ENCODE measurements around the gene PITPNM3.

Gene PITPNM3

DNA sequence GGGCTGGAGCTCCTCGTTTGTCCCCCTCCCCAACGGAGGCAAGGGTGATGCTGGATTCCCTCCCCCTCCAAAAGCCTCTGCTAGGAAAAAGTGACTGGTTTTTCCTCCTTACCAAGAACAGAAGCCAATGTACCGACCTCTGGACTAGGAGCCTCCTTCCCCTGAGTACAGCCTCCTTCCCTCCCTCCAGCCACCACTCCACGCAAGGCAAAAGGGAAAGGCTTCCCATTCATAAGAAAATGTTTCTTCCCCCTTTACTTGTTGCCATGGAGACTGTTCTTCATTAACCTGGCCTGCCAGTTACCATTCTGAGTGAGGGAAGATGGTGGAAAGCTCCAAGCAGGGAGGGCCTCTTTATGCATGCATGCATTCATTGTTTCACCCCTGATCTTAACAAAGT, 116.4 kb downstream of the PITPNM3 start:
- no peak for FAIRE-seq
- no peak for TF ChIP-seq TAF1 (IDR thresholded peaks at IDR 0.05; ENCODE audit: borderline replicate concordance, low read depth, low read length)
- no peak for DNase-seq (ENCODE audit: insufficient read length)

- TF ChIP-seq POLR2A (IDR thresholded peaks at IDR 0.05; ENCODE audit: low read depth, low read length) (no peak), TAF1 (IDR thresholded peaks at IDR 0.05; ENCODE audit: borderline replicate concordance, low read depth, low read length) (no peak), POLR2AphosphoS5 (IDR thresholded peaks at IDR 0.05; ENCODE audit: low read depth, low read length) (no peak)
- no peak for FAIRE-seq
- no peak for DNase-seq (ENCODE audit: insufficient read length)
Observed at GRCh38 chr17:6437956-6438355, 118.4 kb downstream of the PITPNM3 start.

DNA sequence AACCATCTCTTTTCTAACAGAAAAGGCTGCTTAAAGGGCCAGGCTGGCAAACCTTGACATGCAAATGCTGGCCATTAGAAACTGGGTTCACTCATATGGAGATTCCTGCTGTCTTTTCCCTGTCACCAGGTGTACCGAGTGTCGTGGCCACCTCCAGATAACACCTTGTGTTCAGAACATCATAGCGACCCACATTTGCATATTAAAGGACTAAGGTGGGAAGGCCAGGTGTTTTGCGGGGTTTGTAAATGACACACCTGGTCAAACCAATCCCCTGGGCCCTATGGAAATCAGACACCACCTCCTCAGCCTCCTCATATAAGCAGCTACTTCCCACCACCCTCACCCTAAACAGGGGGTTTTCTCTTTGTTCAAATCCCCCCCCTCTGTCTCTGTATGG, 118.9 kb downstream of the PITPNM3 start:
- DNase-seq (ENCODE audit: insufficient read length), result no peak
- FAIRE-seq, result no peak
- no peak for TF ChIP-seq TAF1 (IDR thresholded peaks at IDR 0.05; ENCODE audit: borderline replicate concordance, low read depth, low read length)
- no peak for TF ChIP-seq POLR2A (IDR thresholded peaks at IDR 0.05; ENCODE audit: low read depth, low read length)
- TF ChIP-seq POLR2AphosphoS5 (IDR thresholded peaks at IDR 0.05; ENCODE audit: low read depth, low read length), result no peak

- peak; percentile 78 for DNase-seq (ENCODE audit: insufficient read length)
- FAIRE-seq, result peak; percentile 91
- TF ChIP-seq POLR2A (IDR thresholded peaks at IDR 0.05; ENCODE audit: low read depth, low read length), result no peak
- TF ChIP-seq TAF1 (IDR thresholded peaks at IDR 0.05; ENCODE audit: borderline replicate concordance, low read depth, low read length), result no peak
- no peak for TF ChIP-seq POLR2AphosphoS5 (IDR thresholded peaks at IDR 0.05; ENCODE audit: low read depth, low read length)
Observed at GRCh38 chr17:6435968-6436367, 120.4 kb downstream of the PITPNM3 start.

GRCh38 chr17:6435051-6435450, 121.3 kb downstream of the PITPNM3 start, which contains the start of gene AIPL1:
Gene AIPL1, minus strand, starts transcription at chr17:6435121. Its CDS starts 17 bp downstream, at chr17:6435104.
- FAIRE-seq (no peak), DNase-seq (ENCODE audit: insufficient read length) (no peak)
- TF ChIP-seq POLR2A (IDR thresholded peaks at IDR 0.05; ENCODE audit: low read depth, low read length), result no peak
- TF ChIP-seq TAF1 (IDR thresholded peaks at IDR 0.05; ENCODE audit: borderline replicate concordance, low read depth, low read length), result no peak
- TF ChIP-seq POLR2AphosphoS5 (IDR thresholded peaks at IDR 0.05; ENCODE audit: low read depth, low read length), result no peak

DNA sequence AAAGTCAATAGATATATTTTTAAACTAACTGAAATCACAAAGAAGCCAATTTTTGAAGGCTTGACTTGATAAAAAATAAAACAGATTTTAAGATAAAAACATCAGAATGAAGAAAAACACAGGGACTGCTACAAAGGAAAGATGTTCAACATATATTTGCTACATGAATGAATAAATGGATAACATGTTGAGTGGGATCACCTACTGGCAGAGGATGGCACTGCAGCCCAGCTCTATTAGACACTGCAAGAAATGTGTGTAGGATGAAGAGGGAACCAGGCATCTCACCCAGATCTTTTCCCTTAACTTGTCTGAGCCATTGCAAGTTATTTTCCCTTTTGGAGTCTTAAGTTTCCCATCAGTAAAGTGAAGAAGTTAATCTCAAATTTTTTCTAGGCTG, 125.6 kb downstream of the PITPNM3 start:
- FAIRE-seq (no peak), DNase-seq (ENCODE audit: insufficient read length) (no peak)
- no peak for TF ChIP-seq POLR2AphosphoS5 (IDR thresholded peaks at IDR 0.05; ENCODE audit: low read depth, low read length)
- TF ChIP-seq POLR2A (IDR thresholded peaks at IDR 0.05; ENCODE audit: low read depth, low read length), result no peak
- no peak for TF ChIP-seq TAF1 (IDR thresholded peaks at IDR 0.05; ENCODE audit: borderline replicate concordance, low read depth, low read length)

DNA sequence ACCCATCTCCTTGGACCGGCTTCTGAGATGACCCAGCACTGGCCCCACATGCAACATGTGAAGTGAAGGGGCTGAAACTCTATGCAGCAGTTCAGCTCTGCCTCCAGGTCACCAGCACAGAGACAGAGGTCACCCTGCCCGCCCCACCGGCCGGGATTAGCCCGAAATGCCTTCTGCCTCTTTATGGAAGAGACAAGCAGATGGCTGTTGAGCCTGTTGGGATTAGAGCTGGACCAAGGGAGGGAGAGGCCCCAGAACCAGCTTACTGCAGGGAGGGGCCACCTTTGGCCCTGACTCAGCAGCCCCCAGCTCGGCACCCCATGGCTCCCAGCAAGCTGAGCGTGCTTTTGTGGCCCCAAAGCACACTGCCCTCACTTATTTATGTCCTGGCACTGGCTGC, 127.1 kb downstream of the PITPNM3 start:
- no peak for DNase-seq (ENCODE audit: insufficient read length)
- no peak for FAIRE-seq
- TF ChIP-seq TAF1 (IDR thresholded peaks at IDR 0.05; ENCODE audit: borderline replicate concordance, low read depth, low read length) (no peak), POLR2A (IDR thresholded peaks at IDR 0.05; ENCODE audit: low read depth, low read length) (no peak), POLR2AphosphoS5 (IDR thresholded peaks at IDR 0.05; ENCODE audit: low read depth, low read length) (no peak)

DNA sequence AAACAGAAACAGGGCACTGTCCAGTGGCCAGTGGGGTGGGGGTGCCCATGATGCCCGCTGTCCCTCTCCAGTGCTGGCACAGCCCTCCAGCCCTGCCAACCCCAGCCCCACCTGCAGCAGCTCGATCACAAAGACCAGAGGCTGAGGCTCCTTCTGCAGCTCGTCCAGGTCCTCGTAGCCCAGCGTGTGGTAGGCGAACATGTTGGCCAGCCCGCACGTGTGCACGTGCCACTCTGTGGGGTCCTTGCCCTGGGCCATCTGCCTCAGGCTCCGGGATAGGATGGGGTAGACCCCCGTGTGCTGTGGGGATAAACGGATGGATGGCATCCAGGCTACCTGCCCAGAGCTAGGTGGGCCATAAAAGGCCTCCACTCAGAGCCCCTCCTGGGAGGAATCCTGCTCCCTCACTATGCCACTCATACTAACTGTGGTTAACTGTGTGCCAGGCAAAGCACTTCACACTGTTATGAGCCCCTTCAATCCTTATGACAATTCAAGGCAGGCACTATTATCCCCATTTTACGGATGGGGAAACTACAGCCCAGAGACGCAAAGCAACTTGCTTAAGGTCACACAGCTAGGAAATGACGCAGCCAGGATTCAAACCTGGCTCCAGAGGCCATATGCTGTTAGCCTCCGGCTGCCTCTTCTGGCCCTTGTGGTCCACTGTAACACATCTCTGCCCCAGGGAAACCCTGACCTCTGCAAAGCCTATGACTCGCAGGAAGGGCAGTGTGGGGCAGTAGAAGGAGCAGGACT, 128.0 kb downstream of the PITPNM3 start:
- DNase-seq (ENCODE audit: insufficient read length), result no peak
- FAIRE-seq, result no peak
- TF ChIP-seq TAF1 (IDR thresholded peaks at IDR 0.05; ENCODE audit: borderline replicate concordance, low read depth, low read length) (no peak), POLR2A (IDR thresholded peaks at IDR 0.05; ENCODE audit: low read depth, low read length) (no peak), POLR2AphosphoS5 (IDR thresholded peaks at IDR 0.05; ENCODE audit: low read depth, low read length) (no peak)

DNA sequence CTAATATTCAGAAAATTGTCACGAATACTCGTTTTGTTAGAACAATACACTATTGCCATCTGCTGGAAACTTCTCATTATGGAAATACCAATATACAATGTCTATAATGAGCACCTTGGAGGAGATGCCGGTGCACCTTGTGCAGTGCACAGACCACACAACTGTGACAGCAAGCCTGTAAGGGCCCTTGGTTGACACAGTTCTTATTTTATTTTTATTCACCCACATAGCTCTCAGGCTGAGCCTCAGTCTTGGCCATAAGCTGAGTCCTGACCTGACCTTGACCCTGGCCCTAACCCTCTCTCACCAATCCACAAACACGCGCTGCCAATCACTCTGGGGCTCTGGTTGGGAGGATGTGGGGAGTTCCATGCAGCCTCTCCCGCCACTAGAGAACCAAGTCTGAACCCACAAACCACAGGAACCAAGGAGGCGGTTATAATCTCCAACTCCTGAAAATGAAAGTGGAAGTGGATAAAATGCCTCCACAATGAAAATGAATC, 129.0 kb downstream of the PITPNM3 start:
- FAIRE-seq (no peak), DNase-seq (ENCODE audit: insufficient read length) (peak; percentile 44)
- TF ChIP-seq TAF1 (IDR thresholded peaks at IDR 0.05; ENCODE audit: borderline replicate concordance, low read depth, low read length) (no peak), POLR2A (IDR thresholded peaks at IDR 0.05; ENCODE audit: low read depth, low read length) (no peak), POLR2AphosphoS5 (IDR thresholded peaks at IDR 0.05; ENCODE audit: low read depth, low read length) (no peak)

DNA sequence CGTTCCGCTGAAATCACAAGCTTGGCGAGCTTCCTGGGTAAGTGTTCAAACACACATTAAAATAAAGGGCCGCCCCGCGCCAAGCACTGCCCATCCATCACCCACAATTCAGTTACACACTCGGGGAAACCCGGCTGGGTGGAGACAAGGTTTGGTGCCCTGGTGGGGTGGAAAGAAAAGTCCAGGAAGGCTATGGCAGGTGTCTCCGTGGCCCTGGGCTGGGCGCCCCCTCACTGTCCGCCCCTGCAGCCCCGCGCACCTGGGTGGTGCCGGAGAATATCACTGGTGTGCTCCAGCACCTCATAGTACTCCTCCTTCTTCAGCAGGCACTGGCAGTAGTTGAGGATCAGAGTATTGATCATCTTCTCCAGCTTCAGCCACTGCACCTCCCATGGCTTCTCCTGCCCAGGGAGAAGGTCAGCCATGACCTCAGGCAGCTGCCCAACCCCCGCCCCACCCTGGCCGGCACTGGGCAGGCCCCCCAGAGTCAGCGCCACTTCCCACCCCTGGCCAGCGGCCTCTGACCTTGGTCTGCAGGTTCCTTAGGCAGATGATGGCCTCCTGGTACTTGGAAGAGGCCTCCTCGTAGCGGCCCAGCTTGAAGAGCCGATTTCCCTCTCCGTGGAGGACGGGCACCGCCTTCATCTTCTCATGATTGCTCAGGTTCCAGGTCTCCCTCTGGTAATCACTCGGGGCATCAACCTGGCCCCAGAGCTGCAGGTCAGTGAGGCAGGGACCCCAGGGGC, 129.8 kb downstream of the PITPNM3 start:
- no peak for FAIRE-seq

GRCh38 chr17:6425407-6425806, 130.9 kb downstream of the PITPNM3 start:
- TF ChIP-seq POLR2A (IDR thresholded peaks at IDR 0.05; ENCODE audit: low read depth, low read length), result no peak
- TF ChIP-seq POLR2AphosphoS5 (IDR thresholded peaks at IDR 0.05; ENCODE audit: low read depth, low read length), result no peak
- no peak for TF ChIP-seq TAF1 (IDR thresholded peaks at IDR 0.05; ENCODE audit: borderline replicate concordance, low read depth, low read length)
- DNase-seq (ENCODE audit: insufficient read length) (no peak), FAIRE-seq (no peak)

More for the DNA sequence above, 129.8 kb downstream of the PITPNM3 start:
- TF ChIP-seq POLR2AphosphoS5 (IDR thresholded peaks at IDR 0.05; ENCODE audit: low read depth, low read length) (no peak), TAF1 (IDR thresholded peaks at IDR 0.05; ENCODE audit: borderline replicate concordance, low read depth, low read length) (no peak), POLR2A (IDR thresholded peaks at IDR 0.05; ENCODE audit: low read depth, low read length) (no peak)
- no peak for DNase-seq (ENCODE audit: insufficient read length)

DNA sequence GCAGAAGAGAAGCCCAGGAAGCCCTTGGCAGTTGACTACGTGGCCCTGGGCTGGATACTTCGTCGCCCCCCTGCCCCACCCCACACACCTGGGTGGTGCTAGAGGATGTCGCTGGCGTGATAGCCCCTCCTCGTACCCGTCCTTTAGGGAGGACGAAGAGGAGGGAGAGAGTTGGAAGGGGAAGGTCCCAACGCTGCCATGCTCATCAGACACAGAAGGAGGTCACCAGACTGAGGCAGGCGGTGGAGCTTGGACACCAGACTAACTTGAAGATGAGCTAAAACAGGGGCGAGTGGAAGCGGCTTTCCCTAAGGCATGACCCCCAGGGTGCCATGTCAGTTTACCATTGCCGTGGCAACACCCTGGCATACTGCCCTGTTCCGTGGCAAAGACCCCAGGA, 132.4 kb downstream of the PITPNM3 start:
- DNase-seq (ENCODE audit: insufficient read length), result no peak
- no peak for TF ChIP-seq POLR2A (IDR thresholded peaks at IDR 0.05; ENCODE audit: low read depth, low read length)
- no peak for TF ChIP-seq POLR2AphosphoS5 (IDR thresholded peaks at IDR 0.05; ENCODE audit: low read depth, low read length)
- TF ChIP-seq TAF1 (IDR thresholded peaks at IDR 0.05; ENCODE audit: borderline replicate concordance, low read depth, low read length), result no peak
- no peak for FAIRE-seq

Measured in GM12892 (cell line).